A204.1 (cell line): ENCODE data around the gene ZMYND11.
"Not testable (repeated sequence)": the region's sequence is repeated elsewhere in the genome, so short reads cannot be mapped to it uniquely, and the experiment has no call there.

ENCODE experiments used
- FAIRE-seq: peaks from 2 replicates; lab custom pipeline; 2012; peaks lifted over from hg19 to GRCh38; lab: Jason Lieb, UNC

The ZMYND11 gene

GRCh38 chr10:134247-135131 lies 766 bp upstream of the ZMYND11 start:
- FAIRE-seq: no peak

GRCh38 chr10:135601-136464 lies 578 bp downstream of the ZMYND11 start:
- no peak for FAIRE-seq

- FAIRE-seq: no peak
These were observed 1.2 kb downstream of the ZMYND11 start for GRCh38 chr10:136465-136762.

GRCh38 chr10:137031-137430 lies 1.8 kb downstream of the ZMYND11 start:
- no peak for FAIRE-seq

- no peak for FAIRE-seq
These were observed 2.4 kb downstream of the ZMYND11 start for GRCh38 chr10:137606-138005.

GRCh38 chr10:142371-142770 lies 7.1 kb downstream of the ZMYND11 start:
- FAIRE-seq: no peak

GRCh38 chr10:152915-153314 lies 17.7 kb downstream of the ZMYND11 start:
- FAIRE-seq: no peak

- no peak for FAIRE-seq
These were observed 19.1 kb downstream of the ZMYND11 start for GRCh38 chr10:154348-154747.

GRCh38 chr10:167383-167782 lies 32.1 kb downstream of the ZMYND11 start:
- FAIRE-seq: no peak

- FAIRE-seq: no peak
These were observed 38.5 kb downstream of the ZMYND11 start for GRCh38 chr10:173741-174140.

- no peak for FAIRE-seq
These were observed 41.4 kb downstream of the ZMYND11 start for GRCh38 chr10:176677-177076.

GRCh38 chr10:178208-178607 lies 43.0 kb downstream of the ZMYND11 start:
- peak; percentile 94 for FAIRE-seq

GRCh38 chr10:178723-179122 lies 43.5 kb downstream of the ZMYND11 start:
- no peak for FAIRE-seq

GRCh38 chr10:182441-183201 lies 47.4 kb downstream of the ZMYND11 start:
- no peak for FAIRE-seq

- no peak for FAIRE-seq
These were observed 48.9 kb downstream of the ZMYND11 start for GRCh38 chr10:184174-184573.

- FAIRE-seq: no peak
These were observed 49.7 kb downstream of the ZMYND11 start for GRCh38 chr10:184911-185310.

- not testable (repeated sequence) for FAIRE-seq
These were observed 50.3 kb downstream of the ZMYND11 start for GRCh38 chr10:185571-185970.

GRCh38 chr10:186911-187310 lies 51.7 kb downstream of the ZMYND11 start:
- no peak for FAIRE-seq

- FAIRE-seq: no peak
These were observed 53.3 kb downstream of the ZMYND11 start for GRCh38 chr10:188546-188945.

- FAIRE-seq: no peak
These were observed 55.0 kb downstream of the ZMYND11 start for GRCh38 chr10:190216-190615.

GRCh38 chr10:191703-192518 lies 56.7 kb downstream of the ZMYND11 start:
- FAIRE-seq: no peak

- FAIRE-seq: no peak
These were observed 59.0 kb downstream of the ZMYND11 start for GRCh38 chr10:194281-194680.
